OCI-M2 (cell line): ENCODE measurements around the gene BOD1L2.

Experiments
- DNase-seq: peaks from one replicate; lab custom pipeline; 2025; ENCODE audit not compliant: unreplicated experiment; lab: John Stamatoyannopoulos, UW

The BOD1L2 gene

DNA sequence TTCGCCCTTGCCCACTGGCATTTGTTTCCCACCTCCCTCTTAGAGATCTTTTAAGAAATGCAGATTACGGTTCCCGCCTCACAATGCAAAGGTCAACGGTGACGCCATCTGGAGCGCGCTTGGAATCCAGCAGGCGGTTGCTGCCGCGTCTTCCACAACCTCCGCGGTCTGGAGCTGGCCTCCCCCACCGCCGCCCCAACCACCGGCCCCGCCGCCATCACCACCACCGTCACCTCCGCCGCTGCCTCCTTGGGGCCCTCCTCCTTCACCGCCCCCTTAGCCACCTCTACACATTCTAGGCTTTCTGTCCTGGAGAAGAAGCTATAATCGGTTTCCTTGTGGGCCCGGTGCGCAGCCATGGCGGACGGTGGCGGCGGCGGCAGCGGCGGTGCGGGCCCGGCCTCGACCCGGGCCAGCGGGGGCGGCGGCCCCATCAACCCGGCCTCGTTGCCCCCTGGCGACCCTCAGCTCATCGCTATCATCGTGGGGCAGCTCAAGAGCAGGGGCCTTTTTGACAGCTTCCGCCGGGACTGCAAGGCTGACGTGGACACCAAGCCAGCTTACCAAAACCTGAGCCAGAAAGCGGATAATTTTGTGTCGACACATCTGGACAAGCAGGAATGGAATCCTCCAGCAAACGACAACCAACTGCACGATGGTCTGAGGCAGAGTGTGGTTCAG is at the start of gene BOD1L2:
Gene BOD1L2 (plus strand): TSS at position 132 of the 681 bp plus-strand sequence. CDS start 226 bp downstream, at position 358.
- no peak for DNase-seq

DNA sequence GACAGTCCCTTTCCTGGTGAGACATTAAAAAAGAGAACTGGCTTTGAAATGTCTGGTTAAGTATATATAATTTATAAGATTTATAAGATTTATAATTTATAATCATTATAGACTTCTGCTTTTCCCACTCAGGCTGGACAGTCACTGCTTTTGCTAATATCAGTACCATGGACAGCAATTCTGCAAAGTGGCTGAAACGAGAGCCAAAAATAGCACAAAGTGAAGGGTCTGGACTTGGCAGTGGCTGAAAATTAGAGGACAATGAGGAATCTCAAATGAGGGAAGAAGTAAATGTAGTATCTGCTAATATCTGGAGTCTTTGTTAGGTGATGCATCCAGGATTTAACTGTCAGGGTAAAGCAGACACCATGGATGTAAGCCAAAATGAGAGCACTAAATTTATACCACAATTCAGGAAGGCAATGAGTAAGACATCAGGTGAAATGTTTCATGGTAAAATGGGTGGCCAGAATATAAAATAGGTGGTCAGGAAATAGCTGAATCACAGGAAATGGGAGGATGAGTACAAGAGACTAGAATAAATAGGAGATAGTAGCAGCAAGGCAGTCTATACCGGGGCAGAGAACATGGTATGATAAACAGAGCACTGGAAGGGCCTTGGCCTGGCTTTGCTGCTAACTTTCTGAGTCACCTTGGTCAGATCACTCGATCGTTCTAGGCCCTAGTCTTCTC is 39.6 kb upstream of the BOD1L2 start:
- DNase-seq: no peak

DNA sequence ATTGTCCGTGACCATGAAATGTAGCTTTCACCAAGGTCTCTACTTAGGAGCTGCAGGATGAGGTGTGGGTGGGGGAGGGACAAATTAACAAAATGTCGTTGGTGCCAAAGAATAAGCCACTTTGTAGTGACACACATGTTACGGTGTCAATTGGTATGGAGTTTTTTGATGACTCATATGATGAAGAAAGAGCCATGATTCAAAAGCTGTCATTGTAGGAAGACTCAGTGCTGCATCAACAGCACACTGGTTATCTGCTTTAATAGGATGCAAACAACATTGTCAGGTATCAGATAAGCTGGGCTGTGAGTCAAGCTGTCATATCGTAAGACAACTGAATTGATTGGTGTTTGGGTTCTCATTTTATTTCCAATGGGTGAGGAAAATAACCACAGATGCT is 36.6 kb upstream of the BOD1L2 start:
- no peak for DNase-seq

DNA sequence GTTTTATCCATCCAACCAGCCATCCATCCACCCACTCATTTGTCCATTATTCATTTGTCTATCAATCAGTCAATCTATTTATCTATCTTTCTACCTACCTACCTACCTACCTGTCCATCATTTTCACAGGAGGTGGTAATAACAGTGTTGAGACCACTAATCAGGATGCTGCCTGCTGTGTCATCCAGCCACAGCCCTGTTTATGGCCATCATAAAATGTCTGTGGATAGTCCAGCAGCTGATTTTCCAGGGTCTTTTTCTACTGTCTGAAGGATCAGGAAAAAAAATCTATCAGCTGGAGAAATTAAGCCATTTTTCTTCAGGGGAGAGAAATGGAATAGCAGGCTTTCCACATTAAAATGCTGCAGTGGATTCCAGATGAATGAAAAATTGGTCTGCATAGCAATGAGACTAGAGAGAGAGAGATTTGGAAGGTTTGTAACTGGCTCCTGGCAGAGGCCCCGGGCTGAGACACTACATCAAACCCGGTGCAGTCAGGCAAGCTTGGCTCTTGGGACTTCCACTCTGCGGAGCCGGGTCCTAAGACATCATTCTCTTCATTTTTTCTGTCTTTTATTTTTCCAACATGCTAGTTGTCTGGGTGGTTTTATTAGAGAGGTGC is 33.0 kb upstream of the BOD1L2 start:
- DNase-seq: no peak

DNA sequence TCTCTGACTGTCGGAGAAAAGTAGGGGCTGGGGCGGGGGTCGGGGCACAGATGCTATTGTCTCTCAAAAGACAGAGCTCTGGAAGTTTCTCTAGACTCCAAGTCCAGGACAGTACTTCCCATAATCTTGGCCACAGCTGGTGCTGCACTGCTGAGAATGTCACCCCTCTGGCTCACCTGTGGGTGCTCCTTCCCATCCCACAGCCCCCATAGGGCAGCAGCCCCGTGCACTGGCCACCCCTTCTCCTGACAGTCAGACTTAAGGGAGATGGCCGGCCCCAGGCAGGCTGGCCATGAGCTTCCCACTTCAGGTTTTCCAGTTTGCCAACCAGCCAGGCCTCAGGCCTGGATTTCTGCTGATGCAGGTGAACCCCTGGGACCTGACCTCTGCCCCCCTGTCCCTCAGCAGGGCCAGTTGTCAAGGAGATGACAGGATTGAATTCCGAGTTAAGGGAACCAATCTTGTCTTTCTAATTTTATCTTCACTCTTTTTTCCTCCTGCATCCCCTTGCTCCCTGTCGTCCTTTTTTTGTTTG is 30.2 kb upstream of the BOD1L2 start:
- DNase-seq: no peak

DNA sequence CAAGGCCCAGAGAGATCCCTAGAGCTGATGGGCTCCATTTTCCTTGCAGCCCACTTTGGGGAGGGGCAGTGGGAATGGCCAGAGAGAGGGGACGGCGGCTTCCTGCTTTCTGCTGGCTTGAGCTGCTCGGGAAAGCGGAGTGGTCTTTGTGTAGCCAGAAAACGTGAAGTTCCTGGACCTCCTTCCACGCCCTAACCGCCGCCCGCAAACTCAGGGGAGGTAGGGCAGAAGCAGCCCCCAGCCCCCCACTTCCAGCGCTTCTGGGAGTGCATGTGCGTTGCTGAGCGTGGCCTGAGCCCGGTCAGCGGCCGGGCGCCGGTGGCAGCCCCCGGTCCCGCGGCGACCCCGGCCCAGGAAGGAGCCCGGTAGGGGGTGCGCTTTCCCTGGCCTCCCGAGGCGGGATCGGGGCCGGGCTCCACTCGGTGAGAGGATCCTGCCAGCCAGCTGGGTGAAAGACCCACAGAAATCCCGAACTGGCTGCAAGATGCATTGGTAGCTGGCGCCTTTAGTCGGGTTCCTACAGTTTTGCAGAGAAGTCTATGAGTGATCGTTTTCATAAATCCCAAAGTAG is 25.3 kb upstream of the BOD1L2 start:
- DNase-seq: no peak

DNA sequence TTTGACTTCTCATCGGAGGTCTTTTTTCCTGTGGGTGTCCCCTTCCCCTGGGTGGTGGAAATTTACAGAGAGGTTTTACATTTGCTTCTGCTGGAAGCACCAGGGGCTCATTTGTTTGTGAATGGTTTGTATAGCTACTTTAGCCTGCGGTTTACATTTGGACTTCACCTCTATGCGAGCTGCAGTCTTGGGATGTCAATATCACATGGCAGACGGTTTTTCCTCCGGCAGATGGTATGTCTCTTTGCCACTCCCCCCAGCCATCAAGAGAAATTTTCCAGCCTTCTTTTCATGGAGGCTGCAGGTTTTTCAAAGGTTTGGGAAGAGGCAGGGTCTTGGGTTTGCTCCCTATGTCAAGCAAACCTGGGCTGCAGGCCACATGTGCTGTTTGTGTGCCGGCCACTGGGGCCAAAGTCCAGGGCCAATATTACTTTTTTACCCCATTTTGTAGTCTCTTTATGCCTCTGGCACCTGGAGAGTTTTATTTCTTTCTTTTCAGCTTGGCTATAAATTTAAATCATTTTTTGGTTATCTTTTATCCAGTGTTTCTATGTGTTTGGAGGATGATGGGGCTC is 23.9 kb upstream of the BOD1L2 start:
- no peak for DNase-seq

DNA sequence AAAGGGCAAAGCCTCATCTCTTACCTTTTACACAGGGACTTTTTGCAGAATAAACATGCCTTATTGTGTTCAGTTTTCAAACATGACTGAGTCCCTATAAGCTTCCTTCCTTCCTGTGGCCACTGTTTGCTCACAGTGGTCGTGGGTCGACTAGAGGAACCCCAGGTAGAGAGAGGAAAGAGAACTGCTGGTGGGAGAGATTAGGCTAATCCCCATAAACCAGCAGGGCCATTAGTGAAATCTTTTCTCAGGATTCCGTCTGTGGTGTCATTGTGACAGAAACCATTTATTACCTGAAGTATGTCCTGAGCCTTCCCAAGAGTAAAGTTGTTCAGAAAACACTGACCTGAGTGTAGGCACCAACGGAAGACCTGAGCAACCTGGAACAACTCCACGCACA is 21.3 kb upstream of the BOD1L2 start:
- DNase-seq: no peak

DNA sequence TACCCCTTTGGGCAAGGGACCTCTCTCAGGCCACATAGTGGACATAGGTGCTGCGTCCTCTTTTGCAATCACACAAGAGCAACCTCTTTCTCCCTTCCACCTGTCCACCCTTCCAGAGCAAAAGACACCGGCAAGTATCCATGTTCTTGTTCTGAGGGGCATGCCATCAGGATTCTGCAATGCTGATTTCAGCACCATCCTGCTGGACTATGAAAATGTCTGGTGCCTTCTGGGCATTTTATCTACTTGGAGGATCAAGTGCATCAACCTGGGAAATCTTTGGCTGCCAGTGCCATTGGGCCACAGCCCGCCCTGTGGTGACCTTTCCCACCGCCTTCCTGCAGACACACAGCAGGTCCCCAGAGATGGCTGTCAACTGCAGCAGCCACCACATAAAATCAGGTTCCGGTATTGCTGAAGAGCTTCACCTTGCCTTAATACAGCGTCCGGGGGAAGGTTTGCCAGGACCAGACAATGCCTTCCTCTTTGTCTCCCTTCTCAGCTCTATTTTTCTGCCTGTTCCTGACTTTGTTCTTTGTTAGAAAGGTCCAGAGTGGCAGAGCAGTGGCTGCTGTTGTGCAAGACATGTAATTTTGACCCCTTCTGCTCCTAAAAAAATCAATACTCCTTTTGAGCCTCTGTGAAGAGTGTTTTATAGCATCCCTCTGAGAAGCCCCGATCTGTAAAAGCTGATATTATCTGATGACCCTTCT is 18.5 kb upstream of the BOD1L2 start:
- DNase-seq: no peak

DNA sequence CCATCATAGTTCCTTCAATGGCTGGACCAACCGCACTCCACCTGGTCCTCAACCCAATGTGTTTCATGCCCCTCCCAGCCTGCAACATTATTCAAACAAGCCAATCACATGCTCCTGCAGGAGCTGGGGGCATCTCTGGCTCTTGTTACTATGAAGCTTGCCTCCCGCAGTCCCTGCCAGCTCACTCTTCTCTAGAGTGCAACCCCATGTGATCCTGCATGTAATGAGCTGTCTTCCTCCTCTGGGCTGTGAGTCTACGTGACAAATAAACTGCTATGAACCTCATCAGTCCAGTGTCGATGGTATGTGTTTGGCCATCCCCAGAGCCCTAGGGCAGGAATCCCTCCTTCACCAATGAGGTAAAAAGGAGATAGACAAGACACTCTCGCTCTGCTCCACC is 15.8 kb upstream of the BOD1L2 start:
- DNase-seq: no peak

DNA sequence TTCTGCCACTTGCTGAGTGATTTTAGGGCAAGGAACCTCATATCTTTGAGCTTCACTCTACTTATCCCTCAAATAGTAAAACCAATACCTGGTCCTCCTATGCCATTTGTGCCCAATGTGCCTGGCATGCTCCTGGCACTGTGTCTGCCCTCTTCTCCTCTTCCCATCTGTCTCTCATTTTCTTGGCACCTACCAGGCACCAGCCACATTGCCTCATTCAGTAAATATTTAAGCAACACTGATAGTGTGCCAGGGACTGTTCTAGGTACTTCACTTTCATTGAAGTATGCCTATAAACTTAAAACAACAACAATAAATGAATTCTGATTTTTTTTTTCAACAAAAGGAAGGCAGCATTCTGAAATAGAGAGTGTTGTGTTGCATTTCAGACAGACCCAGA is 15.1 kb upstream of the BOD1L2 start:
- DNase-seq: no peak

DNA sequence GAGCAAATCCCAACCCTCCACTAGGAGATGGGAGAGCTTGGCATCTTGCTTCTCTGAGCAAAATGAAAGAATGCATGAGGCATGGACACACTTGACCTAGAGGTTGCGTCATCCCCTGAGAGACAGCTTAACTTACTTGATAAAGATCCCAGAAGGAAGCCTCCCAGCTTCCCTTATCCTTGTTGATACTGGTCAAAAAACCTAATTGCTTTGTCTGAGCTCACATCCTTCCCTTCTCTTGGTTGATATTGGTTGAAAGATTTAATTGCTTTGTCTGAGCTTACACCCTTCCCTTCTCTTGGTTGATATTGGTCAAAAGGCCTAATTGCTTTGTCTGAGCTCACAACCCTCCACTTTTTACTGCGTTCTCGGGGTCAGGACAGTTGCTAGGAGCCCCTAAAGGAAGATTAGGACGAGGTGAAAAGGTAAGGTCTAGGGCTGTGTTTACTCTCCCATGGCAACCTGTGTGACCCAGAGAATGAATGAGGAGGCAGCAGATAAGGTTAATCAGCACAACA is 12.2 kb upstream of the BOD1L2 start:
- DNase-seq: no peak

DNA sequence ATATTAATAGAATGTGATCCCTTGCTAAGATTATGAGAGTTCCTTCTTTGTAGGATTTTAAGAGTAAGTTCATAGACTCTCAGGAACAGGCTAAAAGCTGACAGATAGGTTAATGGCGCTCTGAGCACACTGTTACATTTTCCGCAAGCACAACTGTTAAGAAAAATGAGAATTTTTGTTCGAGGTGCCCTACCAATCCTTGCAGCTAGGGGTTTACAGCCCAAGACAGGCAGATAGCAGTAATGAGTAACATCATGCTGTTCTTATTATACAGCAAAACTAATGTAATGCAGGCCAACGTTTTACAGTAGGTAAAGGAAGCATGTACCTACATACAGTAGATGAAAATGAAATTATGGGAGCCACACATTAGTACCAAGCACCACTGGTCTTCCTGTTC is 11.2 kb upstream of the BOD1L2 start:
- no peak for DNase-seq

DNA sequence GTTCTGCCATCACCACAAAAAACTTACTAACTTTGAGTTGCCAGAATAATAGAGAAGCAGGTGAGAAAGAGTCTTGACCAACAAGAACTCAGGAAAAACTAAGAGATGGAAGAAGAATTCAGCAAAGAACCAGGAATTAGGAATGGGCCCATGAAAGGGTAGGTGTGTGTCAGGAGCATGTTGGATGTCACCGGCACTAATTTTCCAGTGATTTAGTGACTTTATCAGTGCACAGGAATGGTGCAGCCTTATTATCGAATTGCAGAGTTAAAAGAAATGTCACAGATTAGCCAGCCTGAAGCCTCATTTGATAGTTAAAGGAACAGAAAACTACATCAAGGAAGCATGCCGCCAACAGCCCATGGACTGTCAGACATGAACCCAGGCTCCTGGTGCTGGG is 9.0 kb upstream of the BOD1L2 start:
- DNase-seq: no peak

DNA sequence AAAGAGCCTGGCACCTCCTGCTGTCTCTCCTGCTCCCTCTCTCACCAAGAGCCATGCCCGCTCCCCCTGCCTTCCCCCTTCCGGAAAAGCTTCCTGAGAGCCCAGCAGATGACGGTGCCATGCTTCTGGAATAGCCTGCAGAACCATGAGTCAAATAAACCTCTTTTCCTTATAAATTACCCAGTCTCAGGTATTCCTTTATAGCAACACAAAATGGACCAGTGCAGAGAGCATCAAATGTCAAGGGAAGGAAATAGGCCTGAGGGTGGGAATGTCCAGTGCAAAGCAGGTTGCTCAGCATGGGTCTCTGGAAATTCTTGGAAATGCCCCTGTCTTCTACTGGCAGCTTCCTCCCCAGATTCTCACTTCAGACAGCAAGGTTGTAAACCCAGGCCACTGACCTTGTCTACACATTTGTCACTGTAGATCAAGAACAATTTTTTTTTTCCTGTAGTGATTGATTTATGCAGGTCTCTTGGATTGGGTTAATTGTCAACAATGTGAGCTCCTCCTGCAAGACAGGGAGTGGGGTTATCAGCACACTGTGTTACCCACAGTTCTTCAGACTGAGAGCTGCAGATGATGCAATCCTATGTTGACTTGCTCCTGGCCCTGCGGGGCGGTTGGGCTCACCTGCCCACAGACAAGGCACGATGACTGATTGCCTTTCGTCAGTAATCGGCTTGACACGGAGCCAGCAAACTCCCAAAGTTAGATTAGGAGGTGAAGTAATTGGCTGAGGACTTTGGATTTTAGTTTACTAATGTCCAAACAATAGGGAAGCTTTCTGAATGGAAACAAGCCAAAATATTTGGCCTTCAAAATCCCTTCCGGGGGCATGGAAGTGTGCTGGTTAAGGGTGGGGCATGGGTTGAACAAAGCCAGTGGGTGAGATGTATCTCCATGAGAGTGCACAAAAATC is 5.4 kb upstream of the BOD1L2 start:
- DNase-seq: no peak

DNA sequence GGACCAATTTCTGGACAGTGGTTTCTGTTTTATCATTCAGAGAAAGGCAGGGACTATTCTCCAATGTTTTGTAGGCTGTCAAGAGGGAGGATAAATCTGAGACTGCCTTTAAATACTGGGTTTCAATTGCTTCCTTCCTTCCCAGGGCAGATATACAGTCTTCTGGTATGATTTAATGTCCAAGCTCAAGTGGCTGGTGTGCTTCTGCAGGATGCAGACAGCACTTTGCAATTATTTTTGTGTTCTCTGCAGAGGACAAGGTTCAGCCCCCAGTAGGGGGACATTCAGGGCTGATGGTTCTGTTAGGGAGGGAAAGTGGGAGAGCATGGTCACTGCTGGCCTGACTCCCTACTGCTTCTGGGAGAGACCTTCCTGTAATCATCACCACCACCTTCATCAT is 4.6 kb upstream of the BOD1L2 start:
- DNase-seq: no peak

DNA sequence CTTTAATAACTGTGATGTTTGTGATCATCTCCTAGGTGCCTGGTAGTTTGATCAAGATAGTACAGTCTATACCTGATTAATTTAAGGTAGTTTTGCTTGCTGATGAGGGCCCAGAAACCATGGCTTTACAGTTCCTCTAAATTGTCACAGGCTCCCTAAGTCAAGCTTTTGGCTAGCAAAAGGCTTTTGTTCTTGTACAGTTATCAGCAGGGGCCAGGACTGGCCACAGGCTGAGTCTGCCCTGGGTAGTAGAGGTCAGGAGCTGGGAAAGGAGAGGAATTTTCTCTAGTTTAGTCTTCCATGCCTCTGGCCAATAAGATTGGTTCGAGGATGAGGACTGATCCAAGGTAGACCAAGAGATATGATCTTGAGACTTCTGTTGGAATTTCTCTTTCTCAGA is 3.6 kb upstream of the BOD1L2 start:
- no peak for DNase-seq

DNA sequence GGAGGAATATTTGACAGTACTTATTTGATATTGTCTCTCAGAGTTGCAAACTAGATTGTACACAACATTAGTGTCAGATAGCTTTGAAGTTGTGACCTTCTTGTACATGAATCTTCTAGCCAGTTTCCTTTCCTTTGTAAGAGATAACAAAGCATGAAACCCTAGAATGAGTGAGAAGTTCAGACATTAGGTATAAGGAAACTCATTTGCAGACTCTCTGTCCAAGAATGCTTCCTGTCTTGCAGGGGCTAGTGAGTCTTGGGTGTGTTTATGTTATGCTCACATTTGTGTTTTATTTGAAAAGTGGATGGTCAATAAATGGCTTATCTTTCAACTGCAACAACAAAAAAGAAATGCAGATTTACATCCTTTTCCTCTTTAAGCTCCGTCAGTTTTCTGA is 1.4 kb downstream of the BOD1L2 start:
- no peak for DNase-seq

DNA sequence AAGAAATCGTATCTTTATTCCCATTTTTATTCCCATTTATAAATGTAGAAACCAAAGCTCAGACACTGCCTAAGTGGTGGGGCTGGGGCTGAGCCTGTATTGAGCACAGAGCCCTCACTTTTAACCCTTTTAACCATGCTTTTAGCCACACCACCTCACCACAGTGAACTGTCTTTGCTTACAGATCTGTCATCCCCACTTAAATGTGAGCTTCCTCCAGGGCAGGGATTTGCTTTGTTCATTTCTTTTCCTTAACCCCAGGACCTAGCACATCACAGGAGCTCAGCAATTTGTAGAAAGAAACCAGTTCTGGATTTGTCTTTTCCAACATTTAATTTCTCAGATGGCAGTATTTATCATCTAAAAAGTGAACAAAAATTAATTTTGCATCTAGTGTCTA is 2.2 kb downstream of the BOD1L2 start:
- no peak for DNase-seq

DNA sequence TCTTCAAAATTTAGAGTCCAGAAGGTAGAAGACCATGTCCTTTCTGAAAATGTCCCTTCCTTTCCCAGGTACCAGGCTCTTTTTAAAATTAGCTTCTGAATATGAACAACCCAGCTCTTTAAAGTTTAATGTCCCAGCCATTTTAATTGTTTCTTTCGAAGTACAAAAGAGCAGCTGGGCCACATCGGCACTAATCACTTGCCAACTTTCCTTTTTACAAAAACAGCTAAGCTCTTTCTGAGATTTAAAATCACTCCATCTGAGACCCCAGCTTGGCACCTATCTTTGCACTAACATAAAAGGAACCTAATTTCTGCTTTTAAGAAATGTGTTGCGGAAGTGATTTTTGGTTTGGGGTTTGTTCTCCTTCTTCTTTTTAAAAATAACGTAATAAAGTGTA is 2.6 kb downstream of the BOD1L2 start:
- no peak for DNase-seq
